SJSA1 (cell line): ENCODE results near the gene VEZT. TPM values are rescaled to one million over a fixed set of nuclear protein-coding genes. Genes with fewer than 3 reads are reported as not detected.
A peak's percentile ranks its signal among the peaks of the same experiment; 100 is the strongest.

Source experiments
- DNase-seq, 2 experiments: peaks; one replicate each; pipeline ENCODE4 v3.0.0-alpha.2; 2015 to 2020; ENCODE audit warnings: low spot score in 2 of 2, low read depth in 1 of 2
- H3K27ac ChIP-seq: fragments of 250-450 bp; sonication (Bioruptor Pico); 2 replicates; pipeline ENCODE4 v1.5.1; 2020; ENCODE audit warnings: mild to moderate bottlenecking, moderate library complexity
- H3K27me3 ChIP-seq: fragments of 250-450 bp; sonication (Bioruptor Pico); replicated peaks from 2 replicates; pipeline ENCODE4 v1.5.1; 2020; ENCODE audit warnings: mild to moderate bottlenecking, moderate library complexity
- H3K36me3 ChIP-seq: fragments of 250-450 bp; sonication (Bioruptor Pico); 2 replicates; pipeline ENCODE4 v1.5.1; 2020; ENCODE audit warnings: mild to moderate bottlenecking
- H3K4me1 ChIP-seq: fragments of 250-450 bp; sonication (Bioruptor Pico); replicated peaks from 2 replicates; pipeline ENCODE4 v1.6.1; 2021; ENCODE audit warnings: mild to moderate bottlenecking
- H3K4me3 ChIP-seq: fragments of 250-450 bp; sonication (Bioruptor Pico); 2 replicates; pipeline ENCODE4 v1.5.1; 2020; ENCODE audit warnings: mild to moderate bottlenecking
- H3K9me3 ChIP-seq: fragments of 250-450 bp; sonication (Bioruptor Pico); replicated peaks from 2 replicates; pipeline ENCODE4 v1.5.1; 2020; ENCODE audit warnings: mild to moderate bottlenecking
- total RNA-seq: library from RNA; depleted of rRNA; stranded (reverse); fragments of >200 nt; shearing (Covaris generic); gene quantifications from 2 replicates; pipeline ENCODE4 v1.2.3, GENCODE V29; 2014

VEZT gene
- total RNA-seq, 1 experiment from 2014 or later, result 73.2 TPM

- peaks cover 9% of the 10 kb centered on the region; the same call in 1 of the 2 replicates for H3K36me3 ChIP-seq
- no peaks in the 10 kb centered on the region for H3K9me3 ChIP-seq
- no peak overlapping the region for H3K4me3 ChIP-seq
- H3K27ac ChIP-seq, result peak overlapping the region; percentile 90
- peaks cover 62% of the 10 kb centered on the region for H3K4me1 ChIP-seq
- DNase-seq, result no peak
- H3K27me3 ChIP-seq, result no peaks in the 10 kb centered on the region
These were observed 12.5 kb upstream of the VEZT start for GRCh38 chr12:95205016-95205624.

- H3K36me3 ChIP-seq, result peaks cover 9% of the 10 kb centered on the region; the same call in 1 of the 2 replicates
- peaks cover 56% of the 10 kb centered on the region for H3K4me1 ChIP-seq
- H3K9me3 ChIP-seq, result no peaks in the 10 kb centered on the region
- no peak overlapping the region for H3K4me3 ChIP-seq
- H3K27me3 ChIP-seq, result no peaks in the 10 kb centered on the region
- peak overlapping the region; percentile 90 for H3K27ac ChIP-seq
- DNase-seq, result peak; percentile 66 to 78
These were observed 11.9 kb upstream of the VEZT start for GRCh38 chr12:95205685-95206084.

- H3K27me3 ChIP-seq, result no peaks in the 10 kb centered on the region
- H3K27ac ChIP-seq, result no peak overlapping the region
- H3K36me3 ChIP-seq, result peaks cover 9% of the 10 kb centered on the region; the same call in 1 of the 2 replicates
- H3K4me1 ChIP-seq, result peaks cover 44% of the 10 kb centered on the region
- no peaks in the 10 kb centered on the region for H3K9me3 ChIP-seq
- DNase-seq, result no peak
- no peak overlapping the region for H3K4me3 ChIP-seq
These were observed 10.7 kb upstream of the VEZT start for GRCh38 chr12:95206916-95207315.

- no peaks in the 10 kb centered on the region for H3K27me3 ChIP-seq
- peaks cover 9% of the 10 kb centered on the region; the same call in 1 of the 2 replicates for H3K36me3 ChIP-seq
- no peak for DNase-seq
- no peaks in the 10 kb centered on the region for H3K9me3 ChIP-seq
- peaks cover 43% of the 10 kb centered on the region for H3K4me1 ChIP-seq
- no peak overlapping the region for H3K4me3 ChIP-seq
- no peak overlapping the region for H3K27ac ChIP-seq
These were observed 10.2 kb upstream of the VEZT start for GRCh38 chr12:95207407-95207806.

GRCh38 chr12:95208678-95209077 lies 8.9 kb upstream of the VEZT start:
- no peak for DNase-seq

GRCh38 chr12:95212586-95212985 lies 5.0 kb upstream of the VEZT start:
- Histone ChIP-seq H3K27me3 (no peaks in the 10 kb centered on the region), H3K36me3 (peaks cover 7% of the 10 kb centered on the region), H3K4me1 (peaks cover 18% of the 10 kb centered on the region; the same call in 1 of the 2 replicates), H3K9me3 (no peaks in the 10 kb centered on the region), H3K27ac (peak overlapping the region; percentile 15; the same call in 1 of the 2 replicates), H3K4me3 (no peak overlapping the region)
- DNase-seq, result no peak

More at GRCh38 chr12:95208678-95209077, 8.9 kb upstream of the VEZT start:
- no peak overlapping the region for H3K4me3 ChIP-seq
- H3K9me3 ChIP-seq, result no peaks in the 10 kb centered on the region
- H3K27me3 ChIP-seq, result no peaks in the 10 kb centered on the region
- peaks cover 38% of the 10 kb centered on the region for H3K4me1 ChIP-seq
- no peak overlapping the region for H3K27ac ChIP-seq
- peaks cover 9% of the 10 kb centered on the region; the same call in 1 of the 2 replicates for H3K36me3 ChIP-seq

GRCh38 chr12:95213119-95213518 lies 4.5 kb upstream of the VEZT start:
- Histone ChIP-seq H3K27ac (peak overlapping the region; percentile 15), H3K36me3 (peaks cover 3% of the 10 kb centered on the region), H3K4me1 (peaks cover 18% of the 10 kb centered on the region; the same call in 1 of the 2 replicates), H3K9me3 (no peaks in the 10 kb centered on the region), H3K4me3 (no peak overlapping the region), H3K27me3 (no peaks in the 10 kb centered on the region)
- DNase-seq, result no peak

- DNase-seq, result no peak
- H3K4me1 ChIP-seq, result peaks cover 20% of the 10 kb centered on the region; the same call in 1 of the 2 replicates
- no peak overlapping the region for H3K4me3 ChIP-seq
- H3K9me3 ChIP-seq, result no peaks in the 10 kb centered on the region
- no peak overlapping the region for H3K27ac ChIP-seq
- H3K36me3 ChIP-seq, result peaks cover 3% of the 10 kb centered on the region
- no peaks in the 10 kb centered on the region for H3K27me3 ChIP-seq
These were observed 3.7 kb upstream of the VEZT start for GRCh38 chr12:95213928-95214327.

- Histone ChIP-seq H3K27ac (no peak overlapping the region), H3K9me3 (no peaks in the 10 kb centered on the region), H3K36me3 (peaks cover 3% of the 10 kb centered on the region), H3K27me3 (no peaks in the 10 kb centered on the region), H3K4me1 (peaks cover 23% of the 10 kb centered on the region; the same call in 1 of the 2 replicates), H3K4me3 (no peak overlapping the region)
- no peak for DNase-seq
These were observed 3.1 kb upstream of the VEZT start for GRCh38 chr12:95214466-95214865.

- H3K27ac ChIP-seq, result no peak overlapping the region
- H3K4me1 ChIP-seq, result peaks cover 23% of the 10 kb centered on the region; the same call in 1 of the 2 replicates
- no peaks in the 10 kb centered on the region for H3K9me3 ChIP-seq
- DNase-seq, result peak in 1 of 2 experiments; percentile 33
- H3K36me3 ChIP-seq, result peaks cover 3% of the 10 kb centered on the region
- no peaks in the 10 kb centered on the region for H3K27me3 ChIP-seq
- H3K4me3 ChIP-seq, result peak overlapping the region; percentile 72
These were observed 1.7 kb upstream of the VEZT start for GRCh38 chr12:95215949-95216348.

GRCh38 chr12:95216711-95217376 lies 763 bp upstream of the VEZT start:
- H3K4me1 ChIP-seq, result peaks cover 23% of the 10 kb centered on the region; the same call in 1 of the 2 replicates
- no peak for DNase-seq
- H3K27me3 ChIP-seq, result no peaks in the 10 kb centered on the region
- peaks cover 3% of the 10 kb centered on the region for H3K36me3 ChIP-seq
- H3K9me3 ChIP-seq, result no peaks in the 10 kb centered on the region
- H3K4me3 ChIP-seq, result peak overlapping the region; percentile 72
- peak overlapping the region; percentile 39 for H3K27ac ChIP-seq

- Histone ChIP-seq H3K9me3 (no peaks in the 10 kb centered on the region), H3K27me3 (no peaks in the 10 kb centered on the region), H3K4me3 (peak overlapping the region; percentile 72), H3K36me3 (peaks cover 3% of the 10 kb centered on the region), H3K27ac (peak overlapping the region; percentile 70), H3K4me1 (peaks cover 13% of the 10 kb centered on the region; the same call in 1 of the 2 replicates)
- peak; percentile 28 to 75 for DNase-seq
These were observed 835 bp downstream of the VEZT start for GRCh38 chr12:95218150-95219133.

- Histone ChIP-seq H3K9me3 (no peaks in the 10 kb centered on the region), H3K27ac (no peak overlapping the region), H3K27me3 (no peaks in the 10 kb centered on the region), H3K36me3 (peaks cover 18% of the 10 kb centered on the region), H3K4me3 (no peak overlapping the region), H3K4me1 (peaks cover 12% of the 10 kb centered on the region)
- DNase-seq, result no peak
These were observed 2.6 kb downstream of the VEZT start for GRCh38 chr12:95220190-95220589.
